Common myeloid progenitor, CD34-positive (primary cell): ENCODE data around the gene PIP4K2A.
"Not testable (repeated sequence)": the region's sequence is repeated elsewhere in the genome, so short reads cannot be mapped to it uniquely, and the experiment has no call there.

Experiments used
- CTCF ChIA-PET: fragments of 350-600 bp; sonication (Branson Sonifier 250); formaldehyde crosslinking; loops from one replicate; lab custom pipeline; 2021; ENCODE audit warnings: antibody characterized with exemption; lab: Charles Lee
- POLR2A ChIA-PET: fragments of 350-600 bp; sonication (Branson Sonifier 250); formaldehyde crosslinking; loops from one replicate; lab custom pipeline; 2021; ENCODE audit warnings: antibody characterized with exemption; lab: Charles Lee
- DNase-seq, 3 donors: peaks; one replicate each; pipeline versions ENCODE4 v3.0.0 to v3.0.0-alpha.2; 2013
- H3K27ac ChIP-seq, 2 experiments: 1 replicate in 1 of 2; 2 replicates in 1 of 2; pipeline ENCODE4 v1.7.0; 2013; ENCODE audit warnings: inconsistent platforms in 2 of 2, low read length in 2 of 2, mild to moderate bottlenecking in 2 of 2, low read depth in 1 of 2, moderate library complexity in 1 of 2; ENCODE audit not compliant: severe bottlenecking in 2 of 2, insufficient read depth in 1 of 2, poor library complexity in 1 of 2
- H3K27me3 ChIP-seq, 5 experiments: replicated peaks in 2 of 5; 1 replicate in 3 of 5; 2 replicates in 2 of 5; pipeline versions ENCODE4 v1.6.1 to v1.7.0; 2013; ENCODE audit warnings: low read length in 4 of 5, mild to moderate bottlenecking in 2 of 5, moderate library complexity in 2 of 5, inconsistent platforms in 1 of 5; ENCODE audit not compliant: insufficient read depth in 5 of 5, control insufficient read depth in 4 of 5
- H3K36me3 ChIP-seq, 4 experiments: 1 replicate in 2 of 4; 2 replicates in 2 of 4; pipeline versions ENCODE4 v1.6.1 to v1.7.0; 2013; ENCODE audit warnings: low read length in 3 of 4, control low read depth in 1 of 4, mild to moderate bottlenecking in 1 of 4; ENCODE audit not compliant: control insufficient read depth in 4 of 4, insufficient read depth in 4 of 4
- H3K4me1 ChIP-seq, 4 experiments: 1 replicate in 3 of 4; 2 replicates in 1 of 4; pipeline versions ENCODE4 v1.6.1 to v1.7.1; 2013; ENCODE audit warnings: low read length in 3 of 4, mild to moderate bottlenecking in 3 of 4, control low read depth in 1 of 4, inconsistent platforms in 1 of 4, moderate library complexity in 1 of 4; ENCODE audit not compliant: control insufficient read depth in 4 of 4, insufficient read depth in 4 of 4; ENCODE audit errors: control extremely low read depth in 1 of 4
- H3K4me3 ChIP-seq, 7 experiments: 1 replicate in 4 of 7; 2 replicates in 3 of 7; pipeline versions ENCODE4 v1.5.1 to v1.7.0; 2013; ENCODE audit warnings: mild to moderate bottlenecking in 7 of 7, low read length in 6 of 7, moderate library complexity in 6 of 7, inconsistent platforms in 2 of 7, low read depth in 2 of 7, control low read depth in 1 of 7; ENCODE audit not compliant: insufficient read depth in 4 of 7, control insufficient read depth in 1 of 7; ENCODE audit errors: extremely low read depth in 1 of 7
- H3K9me3 ChIP-seq, 5 experiments: 1 replicate in 4 of 5; 2 replicates in 1 of 5; pipeline versions ENCODE4 v1.6.1 to v1.7.1; 2013; ENCODE audit warnings: low read length in 4 of 5, mild to moderate bottlenecking in 2 of 5, inconsistent platforms in 1 of 5, low read depth in 1 of 5, moderate library complexity in 1 of 5; ENCODE audit not compliant: control insufficient read depth in 4 of 5, insufficient read depth in 2 of 5; ENCODE audit errors: control extremely low read depth in 1 of 5
- WGBS: methylation state at CpG from one replicate; pipeline ENCODE4 v1.1.5; 2013; ENCODE audit not compliant: insufficient coverage; 5-methylcytosine and 5-hydroxymethylcytosine counted together

PIP4K2A gene

GRCh38 chr10:22531441-22531840 lies 182.9 kb downstream of the PIP4K2A start:
- peaks cover 2 to 18% (median 4%) of the 10 kb centered on the region in 4 experiments for H3K36me3 ChIP-seq
- no peak for DNase-seq
- H3K4me3 ChIP-seq, result no peak overlapping the region
- no peaks in the 10 kb centered on the region for H3K4me1 ChIP-seq
- peaks cover 0 to 25% (median 6%) of the 10 kb centered on the region in 5 experiments for H3K9me3 ChIP-seq
- H3K27me3 ChIP-seq, result no peaks in the 10 kb centered on the region
- no peak overlapping the region for H3K27ac ChIP-seq
- WGBS, result no CpG with 5 or more reads among the region's 2 CpGs
- ChIA-PET POLR2A (no interaction called here), CTCF (no interaction called here)

- no peak overlapping the region for H3K4me3 ChIP-seq
- no peaks in the 10 kb centered on the region for H3K4me1 ChIP-seq
- no peaks in the 10 kb centered on the region for H3K27me3 ChIP-seq
- ChIA-PET CTCF (no interaction called here), POLR2A (no interaction called here)
- no peak for DNase-seq
- 100% methylated on average over 2 of the region's 3 CpGs for WGBS
- no peak overlapping the region for H3K27ac ChIP-seq
- peaks cover 0 to 27% (median 6%) of the 10 kb centered on the region in 5 experiments for H3K9me3 ChIP-seq
- peaks cover 0 to 18% (median 2%) of the 10 kb centered on the region in 4 experiments for H3K36me3 ChIP-seq
Measured at GRCh38 chr10:22531008-22531407, 183.4 kb downstream of the PIP4K2A start.

GRCh38 chr10:22527520-22527919 lies 186.9 kb downstream of the PIP4K2A start:
- WGBS, result 100% methylated on average over 2 of the region's 2 CpGs
- Histone ChIP-seq H3K27me3 (no peaks in the 10 kb centered on the region), H3K4me3 (no peak overlapping the region), H3K9me3 (peaks cover under 1 to 35% (median 6%) of the 10 kb centered on the region in 5 experiments), H3K36me3 (no peaks in the 10 kb centered on the region), H3K4me1 (no peaks in the 10 kb centered on the region), H3K27ac (no peak overlapping the region)
- POLR2A ChIA-PET, result no interaction called here
- CTCF ChIA-PET, result no interaction called here
- DNase-seq, result no peak

GRCh38 chr10:22524333-22524732 lies 190.0 kb downstream of the PIP4K2A start:
- POLR2A ChIA-PET, CTCF ChIA-PET, DNase-seq, H3K4me3 ChIP-seq, H3K27ac ChIP-seq, H3K27me3 ChIP-seq, H3K36me3 ChIP-seq, H3K4me1 ChIP-seq: not testable (repeated sequence)
- peaks cover 0 to 23% (median 0%) of the 10 kb centered on the region in 5 experiments for H3K9me3 ChIP-seq

GRCh38 chr10:22520645-22521044 lies 193.7 kb downstream of the PIP4K2A start:
- H3K27ac ChIP-seq, H3K4me1 ChIP-seq, CTCF ChIA-PET, DNase-seq, H3K9me3 ChIP-seq, POLR2A ChIA-PET, H3K27me3 ChIP-seq, H3K4me3 ChIP-seq, H3K36me3 ChIP-seq: not testable (repeated sequence)

- Histone ChIP-seq H3K9me3 (peaks cover 0 to 7% (median 0%) of the 10 kb centered on the region in 5 experiments), H3K27me3 (no peaks in the 10 kb centered on the region), H3K27ac (no peak overlapping the region), H3K4me3 (no peak overlapping the region), H3K36me3 (no peaks in the 10 kb centered on the region), H3K4me1 (no peaks in the 10 kb centered on the region)
- WGBS, result 83% methylated on average over 1 of the region's 3 CpGs
- CTCF ChIA-PET, result no interaction called here
- DNase-seq, result no peak
- POLR2A ChIA-PET, result no interaction called here
Measured at GRCh38 chr10:22518167-22518724, 196.1 kb downstream of the PIP4K2A start.

- 89% methylated on average over 3 of the region's 3 CpGs for WGBS
- no peak for DNase-seq
- no peaks in the 10 kb centered on the region for H3K27me3 ChIP-seq
- no peak overlapping the region for H3K27ac ChIP-seq
- H3K4me3 ChIP-seq, result no peak overlapping the region
- peaks cover 0 to 2% (median 0%) of the 10 kb centered on the region in 5 experiments for H3K9me3 ChIP-seq
- POLR2A ChIA-PET, result no interaction called here
- CTCF ChIA-PET, result no interaction called here
- no peaks in the 10 kb centered on the region for H3K36me3 ChIP-seq
- H3K4me1 ChIP-seq, result no peaks in the 10 kb centered on the region
Measured at GRCh38 chr10:22515009-22515408, 199.4 kb downstream of the PIP4K2A start.
